Measurements from ENCODE around the gene RPP40. TPM values are rescaled to one million over a fixed set of nuclear protein-coding genes. Genes with fewer than 3 reads are reported as not detected.

The RPP40 gene
- polyA plus RNA-seq, 3 donors: 11.8 to 13.6 (median 12.4) TPM

Other genes with a start within 250 kb of the RPP40 start
- 10 to 100 TPM; 27.2 to 30.3 (median 27.4) TPM for gene CDYL, start 227.6 kb downstream of the RPP40 start, polyA plus RNA-seq (ENCODE audit: insufficient read length in 3 of 3)
- 1 to 10 TPM; 1.5 to 1.7 (median 1.5) TPM for gene PPP1R3G, start 81.3 kb upstream of the RPP40 start, polyA plus RNA-seq (ENCODE audit: insufficient read length in 3 of 3)

All from right renal cortex interstitium (tissue), 3 donors.